HG03520 (cell line): ENCODE measurements around the gene ZDHHC7.

Experiments
- ATAC-seq: cut with Tn5 transposase; IDR thresholded peaks from one replicate; pipeline ENCODE4 v1.9.1; 2021; ENCODE audit warnings: mild to moderate bottlenecking, moderate library complexity; ENCODE audit not compliant: unreplicated experiment

Gene ZDHHC7

GRCh38 chr16:84999857-85000480 is 11.4 kb downstream of the ZDHHC7 start:
- no peak for ATAC-seq

GRCh38 chr16:84999200-84999599 is 12.1 kb downstream of the ZDHHC7 start:
- no peak for ATAC-seq

GRCh38 chr16:84996365-84996764 is 15.0 kb downstream of the ZDHHC7 start:
- ATAC-seq, result no peak

GRCh38 chr16:84995663-84996062 is 15.7 kb downstream of the ZDHHC7 start:
- ATAC-seq, result no peak

- ATAC-seq, result no peak
Observed at GRCh38 chr16:84993926-84994325, 17.4 kb downstream of the ZDHHC7 start.

- ATAC-seq, result no peak
Observed at GRCh38 chr16:84992717-84993075, 18.6 kb downstream of the ZDHHC7 start.

- no peak for ATAC-seq
Observed at GRCh38 chr16:84990782-84991181, 20.6 kb downstream of the ZDHHC7 start.

GRCh38 chr16:84989749-84990620 is 21.4 kb downstream of the ZDHHC7 start:
- no peak for ATAC-seq

GRCh38 chr16:84988328-84989080 is 22.8 kb downstream of the ZDHHC7 start:
- no peak for ATAC-seq

- no peak for ATAC-seq
Observed at GRCh38 chr16:84986879-84987278, 24.5 kb downstream of the ZDHHC7 start.

- no peak for ATAC-seq
Observed at GRCh38 chr16:84986102-84986501, 25.2 kb downstream of the ZDHHC7 start.

GRCh38 chr16:84985079-84986065 is 26.0 kb downstream of the ZDHHC7 start:
- no peak for ATAC-seq

- no peak for ATAC-seq
Observed at GRCh38 chr16:84982434-84982833, 28.9 kb downstream of the ZDHHC7 start.

- no peak for ATAC-seq
Observed at GRCh38 chr16:84979516-84979915, 31.8 kb downstream of the ZDHHC7 start.

GRCh38 chr16:84976644-84977400 is 34.5 kb downstream of the ZDHHC7 start:
- no peak for ATAC-seq

- ATAC-seq, result no peak
Observed at GRCh38 chr16:84975522-84975921, 35.8 kb downstream of the ZDHHC7 start.

GRCh38 chr16:84975066-84975465 is 36.3 kb downstream of the ZDHHC7 start:
- no peak for ATAC-seq

GRCh38 chr16:84973776-84974523 is 37.4 kb downstream of the ZDHHC7 start:
- ATAC-seq, result no peak

GRCh38 chr16:84973236-84973635 is 38.1 kb downstream of the ZDHHC7 start:
- no peak for ATAC-seq
